MM.1S (cell line): ENCODE data around the gene FKBP14.

Experiments
- EZH2 ChIP-seq: fragments of 300-600 bp; sonication (generic); optimal IDR thresholded peaks from 2 replicates; pipeline ENCODE3; 2017; ENCODE audit warnings: low read depth, mild to moderate bottlenecking, antibody characterized with exemption, low read length, mixed read lengths
- TF ChIP-seq, protein P1 (sequence below): fragments of 300-600 bp; sonication (generic); IDR thresholded peaks from 2 replicates; pipeline ENCODE4 v1.5.1; 2016; ENCODE audit warnings: antibody characterized with exemption, low read length, mixed read lengths

DNA sequence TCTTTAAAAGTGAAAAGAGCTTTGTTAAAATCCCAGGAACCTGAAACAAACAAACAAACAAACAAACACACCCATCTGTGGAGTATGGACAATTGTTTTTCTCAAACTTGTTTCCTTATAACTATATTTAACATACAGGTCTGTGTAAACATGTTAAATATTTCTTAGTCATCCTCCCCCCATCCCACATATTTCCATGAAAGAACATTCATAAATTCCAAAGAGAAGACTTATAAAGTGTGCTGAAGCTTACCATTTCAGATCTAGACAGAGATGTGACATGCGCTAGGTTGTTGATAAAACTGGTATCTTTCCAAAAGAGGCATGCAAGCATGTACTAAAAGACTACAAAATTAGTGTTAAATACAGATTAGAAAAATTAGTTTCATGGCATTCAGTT lies 6.5 kb downstream of the FKBP14 start:
- TF ChIP-seq, protein P1, sequence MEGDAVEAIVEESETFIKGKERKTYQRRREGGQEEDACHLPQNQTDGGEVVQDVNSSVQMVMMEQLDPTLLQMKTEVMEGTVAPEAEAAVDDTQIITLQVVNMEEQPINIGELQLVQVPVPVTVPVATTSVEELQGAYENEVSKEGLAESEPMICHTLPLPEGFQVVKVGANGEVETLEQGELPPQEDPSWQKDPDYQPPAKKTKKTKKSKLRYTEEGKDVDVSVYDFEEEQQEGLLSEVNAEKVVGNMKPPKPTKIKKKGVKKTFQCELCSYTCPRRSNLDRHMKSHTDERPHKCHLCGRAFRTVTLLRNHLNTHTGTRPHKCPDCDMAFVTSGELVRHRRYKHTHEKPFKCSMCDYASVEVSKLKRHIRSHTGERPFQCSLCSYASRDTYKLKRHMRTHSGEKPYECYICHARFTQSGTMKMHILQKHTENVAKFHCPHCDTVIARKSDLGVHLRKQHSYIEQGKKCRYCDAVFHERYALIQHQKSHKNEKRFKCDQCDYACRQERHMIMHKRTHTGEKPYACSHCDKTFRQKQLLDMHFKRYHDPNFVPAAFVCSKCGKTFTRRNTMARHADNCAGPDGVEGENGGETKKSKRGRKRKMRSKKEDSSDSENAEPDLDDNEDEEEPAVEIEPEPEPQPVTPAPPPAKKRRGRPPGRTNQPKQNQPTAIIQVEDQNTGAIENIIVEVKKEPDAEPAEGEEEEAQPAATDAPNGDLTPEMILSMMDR, result no peak
- TF ChIP-seq EZH2, result no peak
